ENCODE measurements around the gene B4GALNT3.
"Not testable (repeated sequence)": the region's sequence is repeated elsewhere in the genome, so short reads cannot be mapped to it uniquely, and the experiment has no call there.

The B4GALNT3 gene

GRCh38 chr12:459430-460258 lies at the start of gene B4GALNT3:
TSS of gene B4GALNT3 (plus strand) at chr12:459939. CDS start at chr12:460377, 438 bp downstream.
- peak; percentile 67 for DNase-seq
- Mint-ChIP-seq H3K27me3 (peaks cover 41% of the 10 kb centered on the region), H3K4me3 (peak within 1 kb of the TSS; percentile 74), H3K27ac (no peak within 1 kb of the TSS), H3K4me1 (ENCODE audit: low read depth) (peaks cover 21% of the 10 kb centered on the region), H3K9me3 (no peaks in the 10 kb centered on the region), H3K36me3 (ENCODE audit: low read depth) (no peaks in the 10 kb centered on the region)

GRCh38 chr12:414859-415258 lies 44.9 kb upstream of the B4GALNT3 start:
- H3K27me3 Mint-ChIP-seq = no peaks in the 10 kb centered on the region
- no peak overlapping the region for H3K4me3 Mint-ChIP-seq
- H3K4me1 Mint-ChIP-seq (ENCODE audit: low read depth) = no peaks in the 10 kb centered on the region
- H3K27ac Mint-ChIP-seq = no peak overlapping the region
- DNase-seq = no peak
- no peaks in the 10 kb centered on the region for H3K9me3 Mint-ChIP-seq
- H3K36me3 Mint-ChIP-seq (ENCODE audit: low read depth) = peaks cover 71% of the 10 kb centered on the region

GRCh38 chr12:418432-418831 lies 41.3 kb upstream of the B4GALNT3 start:
- Mint-ChIP-seq H3K27ac (no peak overlapping the region), H3K4me3 (no peak overlapping the region), H3K4me1 (ENCODE audit: low read depth) (no peaks in the 10 kb centered on the region), H3K27me3 (no peaks in the 10 kb centered on the region), H3K36me3 (ENCODE audit: low read depth) (peaks cover 57% of the 10 kb centered on the region), H3K9me3 (no peaks in the 10 kb centered on the region)
- no peak for DNase-seq

GRCh38 chr12:422526-422925 lies 37.2 kb upstream of the B4GALNT3 start:
- no peak overlapping the region for H3K27ac Mint-ChIP-seq
- no peak for DNase-seq
- no peaks in the 10 kb centered on the region for H3K4me1 Mint-ChIP-seq (ENCODE audit: low read depth)

GRCh38 chr12:435737-436136 lies 24.0 kb upstream of the B4GALNT3 start:
- H3K27ac Mint-ChIP-seq; H3K27me3 Mint-ChIP-seq; DNase-seq; H3K9me3 Mint-ChIP-seq; H3K4me3 Mint-ChIP-seq; H3K4me1 Mint-ChIP-seq (ENCODE audit: low read depth): not testable (repeated sequence)
- H3K36me3 Mint-ChIP-seq (ENCODE audit: low read depth) = peaks cover 78% of the 10 kb centered on the region

More at GRCh38 chr12:422526-422925, 37.2 kb upstream of the B4GALNT3 start:
- no peak overlapping the region for H3K4me3 Mint-ChIP-seq
- H3K27me3 Mint-ChIP-seq = no peaks in the 10 kb centered on the region
- H3K36me3 Mint-ChIP-seq (ENCODE audit: low read depth) = peaks cover 53% of the 10 kb centered on the region
- H3K9me3 Mint-ChIP-seq = no peaks in the 10 kb centered on the region

GRCh38 chr12:442235-442884 lies 17.4 kb upstream of the B4GALNT3 start:
- Mint-ChIP-seq H3K27ac (no peak overlapping the region), H3K4me3 (no peak overlapping the region), H3K27me3 (no peaks in the 10 kb centered on the region), H3K4me1 (ENCODE audit: low read depth) (no peaks in the 10 kb centered on the region), H3K9me3 (no peaks in the 10 kb centered on the region), H3K36me3 (ENCODE audit: low read depth) (peaks cover 34% of the 10 kb centered on the region)
- DNase-seq = peak; percentile 40

GRCh38 chr12:447141-447540 lies 12.6 kb upstream of the B4GALNT3 start:
- Mint-ChIP-seq H3K27me3 (no peaks in the 10 kb centered on the region), H3K36me3 (ENCODE audit: low read depth) (peaks cover 2% of the 10 kb centered on the region), H3K9me3 (no peaks in the 10 kb centered on the region), H3K4me3 (no peak overlapping the region), H3K27ac (no peak overlapping the region), H3K4me1 (ENCODE audit: low read depth) (no peaks in the 10 kb centered on the region)
- no peak for DNase-seq

- Mint-ChIP-seq H3K27ac (no peak overlapping the region), H3K36me3 (ENCODE audit: low read depth) (no peaks in the 10 kb centered on the region), H3K27me3 (no peaks in the 10 kb centered on the region), H3K4me3 (no peak overlapping the region), H3K4me1 (ENCODE audit: low read depth) (peaks cover 2% of the 10 kb centered on the region), H3K9me3 (no peaks in the 10 kb centered on the region)
- DNase-seq = no peak
Observed at GRCh38 chr12:449203-449602, 10.5 kb upstream of the B4GALNT3 start.

- H3K4me3 Mint-ChIP-seq = no peak overlapping the region
- H3K36me3 Mint-ChIP-seq (ENCODE audit: low read depth) = no peaks in the 10 kb centered on the region
- no peak for DNase-seq
- H3K9me3 Mint-ChIP-seq = no peaks in the 10 kb centered on the region
- no peaks in the 10 kb centered on the region for H3K27me3 Mint-ChIP-seq
- no peak overlapping the region for H3K27ac Mint-ChIP-seq
- peaks cover 2% of the 10 kb centered on the region for H3K4me1 Mint-ChIP-seq (ENCODE audit: low read depth)
Observed at GRCh38 chr12:450438-450837, 9.3 kb upstream of the B4GALNT3 start.

GRCh38 chr12:452667-453210 lies 7.0 kb upstream of the B4GALNT3 start:
- peaks cover 6% of the 10 kb centered on the region for H3K4me1 Mint-ChIP-seq (ENCODE audit: low read depth)
- H3K27ac Mint-ChIP-seq = no peak overlapping the region
- DNase-seq = peak; percentile 79
- no peaks in the 10 kb centered on the region for H3K9me3 Mint-ChIP-seq
- H3K36me3 Mint-ChIP-seq (ENCODE audit: low read depth) = no peaks in the 10 kb centered on the region
- H3K27me3 Mint-ChIP-seq = peaks cover 3% of the 10 kb centered on the region
- no peak overlapping the region for H3K4me3 Mint-ChIP-seq

- Mint-ChIP-seq H3K27ac (no peak overlapping the region), H3K9me3 (no peaks in the 10 kb centered on the region), H3K27me3 (peaks cover 21% of the 10 kb centered on the region), H3K36me3 (ENCODE audit: low read depth) (no peaks in the 10 kb centered on the region), H3K4me1 (ENCODE audit: low read depth) (peaks cover 18% of the 10 kb centered on the region), H3K4me3 (no peak overlapping the region)
- no peak for DNase-seq
Observed at GRCh38 chr12:454833-455232, 4.9 kb upstream of the B4GALNT3 start.

- H3K9me3 Mint-ChIP-seq = no peaks in the 10 kb centered on the region
- no peaks in the 10 kb centered on the region for H3K36me3 Mint-ChIP-seq (ENCODE audit: low read depth)
- no peak for DNase-seq
- H3K27me3 Mint-ChIP-seq = peaks cover 21% of the 10 kb centered on the region
- peaks cover 18% of the 10 kb centered on the region for H3K4me1 Mint-ChIP-seq (ENCODE audit: low read depth)
- no peak overlapping the region for H3K4me3 Mint-ChIP-seq
- no peak overlapping the region for H3K27ac Mint-ChIP-seq
Observed at GRCh38 chr12:455821-456220, 3.9 kb upstream of the B4GALNT3 start.

GRCh38 chr12:457676-458075 lies 2.1 kb upstream of the B4GALNT3 start:
- no peak for DNase-seq
- H3K27ac Mint-ChIP-seq = no peak overlapping the region
- H3K36me3 Mint-ChIP-seq (ENCODE audit: low read depth) = no peaks in the 10 kb centered on the region
- peaks cover 40% of the 10 kb centered on the region for H3K27me3 Mint-ChIP-seq
- H3K9me3 Mint-ChIP-seq = no peaks in the 10 kb centered on the region
- H3K4me3 Mint-ChIP-seq = no peak overlapping the region
- peaks cover 21% of the 10 kb centered on the region for H3K4me1 Mint-ChIP-seq (ENCODE audit: low read depth)

GRCh38 chr12:459050-459429 lies 699 bp upstream of the B4GALNT3 start:
- H3K36me3 Mint-ChIP-seq (ENCODE audit: low read depth) = no peaks in the 10 kb centered on the region
- H3K27me3 Mint-ChIP-seq = peaks cover 41% of the 10 kb centered on the region
- H3K4me1 Mint-ChIP-seq (ENCODE audit: low read depth) = peaks cover 21% of the 10 kb centered on the region
- H3K9me3 Mint-ChIP-seq = no peaks in the 10 kb centered on the region
- H3K4me3 Mint-ChIP-seq = peak overlapping the region; percentile 74
- DNase-seq = no peak
- no peak overlapping the region for H3K27ac Mint-ChIP-seq
